ENCODE results near the gene GPD1L. TPM values are rescaled to one million over a fixed set of nuclear protein-coding genes. Genes with fewer than 3 reads are reported as not detected.

GPD1L gene
- total and polyA plus RNA-seq, 2 of the 4 experiments (the other 2 are of a cell fraction) = 3.9 to 7.9 TPM

DNA sequence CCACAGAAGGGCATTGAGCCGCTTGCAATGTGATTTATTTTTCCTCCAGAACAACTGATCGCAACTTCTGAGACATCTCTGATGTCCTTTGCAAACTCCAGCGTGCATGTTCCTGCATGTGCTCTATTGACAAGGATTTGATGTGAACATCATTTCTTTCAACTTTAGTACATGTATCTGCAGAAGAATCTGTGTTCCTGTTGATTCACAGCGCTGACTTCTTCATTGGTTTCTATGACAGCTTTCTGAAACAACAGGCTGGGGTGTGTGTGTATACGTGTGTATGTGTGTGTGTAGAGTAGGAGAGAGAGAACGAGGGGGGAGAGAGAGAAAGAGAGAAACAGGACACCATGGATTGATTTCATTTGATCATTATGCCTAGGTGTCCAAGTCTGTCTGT lies 75.4 kb downstream of the GPD1L start:
- no peak for ATAC-seq (ENCODE audit: low read depth)
- no peak overlapping the region for H3K4me2 ChIP-seq (ENCODE audit: low read depth, low read length)
- H2BK120ac ChIP-seq (ENCODE audit: low read depth, low read length) = no peak overlapping the region
- in situ Hi-C loops (cut with MboI; ENCODE audit: low sequenced_read_pairs) (no loop called here), dilution Hi-C loops (cut with HindIII; ENCODE audit: low sequenced_read_pairs, unreplicated experiment) (no loop called here), intact Hi-C loops (cut with micrococcal nuclease) (no loop called here)
- no peak overlapping the region for H3K18ac ChIP-seq (ENCODE audit: low read depth, low read length)
- H4K20me1 ChIP-seq (ENCODE audit: insufficient read depth, low read length) = no peaks in the 10 kb centered on the region
- H2AFZ ChIP-seq (replicated peaks; ENCODE audit: low read length, poor library complexity) = no peak overlapping the region
- no peaks in the 10 kb centered on the region for H3K9me3 ChIP-seq (ENCODE audit: control insufficient read depth, insufficient read depth, low read length)
- TF ChIP-seq RCOR1 (IDR thresholded peaks at IDR 0.05; ENCODE audit: insufficient replicate concordance, low read length) (no peak), NFE2L2 (IDR thresholded peaks at IDR 0.05; ENCODE audit: low read depth, low read length) (no peak), POLR2A (IDR thresholded peaks at IDR 0.05; ENCODE audit: low read depth, low read length) (no peak), CHD1 (IDR thresholded peaks at IDR 0.05; ENCODE audit: low read depth, low read length) (no peak), MAFK (IDR thresholded peaks at IDR 0.05; ENCODE audit: low read depth, low read length) (no peak), RAD21 (IDR thresholded peaks at IDR 0.05; ENCODE audit: low read length) (no peak), MXI1 (IDR thresholded peaks at IDR 0.05; ENCODE audit: borderline replicate concordance, low read depth, low read length) (no peak), FOS (IDR thresholded peaks at IDR 0.05; ENCODE audit: low read depth, low read length) (no peak), CEBPB (IDR thresholded peaks at IDR 0.05; ENCODE audit: low read depth, low read length) (no peak)
- TF ChIP-seq, protein P1, sequence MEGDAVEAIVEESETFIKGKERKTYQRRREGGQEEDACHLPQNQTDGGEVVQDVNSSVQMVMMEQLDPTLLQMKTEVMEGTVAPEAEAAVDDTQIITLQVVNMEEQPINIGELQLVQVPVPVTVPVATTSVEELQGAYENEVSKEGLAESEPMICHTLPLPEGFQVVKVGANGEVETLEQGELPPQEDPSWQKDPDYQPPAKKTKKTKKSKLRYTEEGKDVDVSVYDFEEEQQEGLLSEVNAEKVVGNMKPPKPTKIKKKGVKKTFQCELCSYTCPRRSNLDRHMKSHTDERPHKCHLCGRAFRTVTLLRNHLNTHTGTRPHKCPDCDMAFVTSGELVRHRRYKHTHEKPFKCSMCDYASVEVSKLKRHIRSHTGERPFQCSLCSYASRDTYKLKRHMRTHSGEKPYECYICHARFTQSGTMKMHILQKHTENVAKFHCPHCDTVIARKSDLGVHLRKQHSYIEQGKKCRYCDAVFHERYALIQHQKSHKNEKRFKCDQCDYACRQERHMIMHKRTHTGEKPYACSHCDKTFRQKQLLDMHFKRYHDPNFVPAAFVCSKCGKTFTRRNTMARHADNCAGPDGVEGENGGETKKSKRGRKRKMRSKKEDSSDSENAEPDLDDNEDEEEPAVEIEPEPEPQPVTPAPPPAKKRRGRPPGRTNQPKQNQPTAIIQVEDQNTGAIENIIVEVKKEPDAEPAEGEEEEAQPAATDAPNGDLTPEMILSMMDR (conservative IDR thresholded peaks at IDR 0.05; ENCODE audit: low read depth, low read length) = no peak
- H4K5ac ChIP-seq (ENCODE audit: low read depth, low read length) = no peak overlapping the region
- DNase-seq = no peak
- H2BK20ac ChIP-seq (ENCODE audit: low read depth, low read length) = no peak overlapping the region
- no peaks in the 10 kb centered on the region for H3K9me1 ChIP-seq (ENCODE audit: insufficient read depth, low read length)
- no peak overlapping the region for H4K91ac ChIP-seq (ENCODE audit: insufficient read depth, low read depth, low read length)
- H3K27ac ChIP-seq (ENCODE audit: insufficient read depth, low read length) = no peak overlapping the region
- peaks cover 20% of the 10 kb centered on the region for H3K27me3 ChIP-seq (ENCODE audit: control insufficient read depth, insufficient read depth, low read length)
- POLR2A ChIA-PET (ENCODE audit: unreplicated experiment) = interaction anchor here (0.5 kb wide), 1 partner anchor 11 kb away, joined by 4 read pairs; no protein-coding TSS in a partner anchor
- no peak overlapping the region for H4K8ac ChIP-seq (ENCODE audit: low read depth in 2 of 2, low read length in 2 of 2)
- no peak overlapping the region for H3K4ac ChIP-seq (ENCODE audit: low read depth, low read length)
- no peaks in the 10 kb centered on the region for H3K4me1 ChIP-seq (ENCODE audit: control insufficient read depth, insufficient read depth, low read length)
- no peaks in the 10 kb centered on the region for H3K36me3 ChIP-seq (ENCODE audit: control insufficient read depth, insufficient read depth, low read length)
- H2AK9ac ChIP-seq (replicated peaks; ENCODE audit: low read depth, low read length, poor library complexity) = no peak overlapping the region
- no peak overlapping the region for H3K4me3 ChIP-seq (ENCODE audit: insufficient read depth, low read depth, low read length)
- H3K23ac ChIP-seq (ENCODE audit: low read depth, low read length) = no peak overlapping the region
- no TSS peak for BruUV-seq (replicated peaks)
- H3K14ac ChIP-seq (replicated peaks; ENCODE audit: low read depth, low read length) = no peak overlapping the region
- no peak overlapping the region for H2BK15ac ChIP-seq (ENCODE audit: low read depth, low read length)
- H2BK5ac ChIP-seq (ENCODE audit: low read depth, low read length, poor library complexity, severe bottlenecking) = no peak overlapping the region
- no peak overlapping the region for H3K9ac ChIP-seq (ENCODE audit: low read depth, low read length)
- H3K79me1 ChIP-seq (ENCODE audit: low read depth in 1 of 2, low read length in 2 of 2) = no peaks in the 10 kb centered on the region
- CTCF ChIA-PET = no interaction called here
- H3K56ac ChIP-seq (ENCODE audit: extremely low read depth, insufficient read depth, low read length) = no peak overlapping the region
- 40% methylated on average over 1 of the region's 6 CpGs; no CpG with 5 or more reads in 1 of the 2 experiments for WGBS, 2 experiments (ENCODE audit: extremely low coverage in 2 of 2, insufficient read length in 1 of 2)
- H2AK5ac ChIP-seq (ENCODE audit: low read depth, low read length) = no peak overlapping the region
